Mesodermal cell (in vitro differentiated cells): ENCODE results near the gene LOXHD1.

Source experiments
- H3K27ac ChIP-seq: 2 replicates; pipeline ENCODE4 v1.7.0; 2013; ENCODE audit warnings: mild to moderate bottlenecking, low read depth, low read length, moderate library complexity; ENCODE audit not compliant: severe bottlenecking
- H3K36me3 ChIP-seq: 2 replicates; pipeline ENCODE4 v1.7.1; 2013; ENCODE audit warnings: mild to moderate bottlenecking, low read length, moderate library complexity; ENCODE audit not compliant: control insufficient read depth, insufficient read depth
- H3K4me1 ChIP-seq: one replicate; pipeline ENCODE4 v1.7.1; 2013; ENCODE audit warnings: mild to moderate bottlenecking, low read length; ENCODE audit not compliant: insufficient read depth, control insufficient read depth, poor library complexity, severe bottlenecking
- H3K4me3 ChIP-seq: 2 replicates; pipeline ENCODE4 v1.7.0; 2013; ENCODE audit warnings: low read length, control low read depth, mild to moderate bottlenecking; ENCODE audit not compliant: insufficient read depth, poor library complexity, severe bottlenecking; ENCODE audit errors: extremely low read depth
- H3K9me3 ChIP-seq: 2 replicates; pipeline ENCODE4 v1.7.1; 2013; ENCODE audit warnings: mild to moderate bottlenecking, low read length, moderate library complexity; ENCODE audit not compliant: control insufficient read depth
- WGBS, 2 experiments: methylation state at CpG; one replicate each; pipeline ENCODE4 v1.1.5; 2013; ENCODE audit warnings: missing lambda C conversion rate in 2 of 2; ENCODE audit not compliant: insufficient coverage in 2 of 2; 5-methylcytosine and 5-hydroxymethylcytosine counted together

LOXHD1 gene

GRCh38 chr18:46509530-46509929, 147.5 kb downstream of the LOXHD1 start:
- no peaks in the 10 kb centered on the region for H3K36me3 ChIP-seq
- H3K4me1 ChIP-seq: no peaks in the 10 kb centered on the region
- no peak overlapping the region for H3K4me3 ChIP-seq
- H3K27ac ChIP-seq: no peak overlapping the region
- no peaks in the 10 kb centered on the region for H3K9me3 ChIP-seq
- WGBS, 2 experiments: 83 to 94% methylated on average over 2 to 6 of the region's 6 CpGs

DNA sequence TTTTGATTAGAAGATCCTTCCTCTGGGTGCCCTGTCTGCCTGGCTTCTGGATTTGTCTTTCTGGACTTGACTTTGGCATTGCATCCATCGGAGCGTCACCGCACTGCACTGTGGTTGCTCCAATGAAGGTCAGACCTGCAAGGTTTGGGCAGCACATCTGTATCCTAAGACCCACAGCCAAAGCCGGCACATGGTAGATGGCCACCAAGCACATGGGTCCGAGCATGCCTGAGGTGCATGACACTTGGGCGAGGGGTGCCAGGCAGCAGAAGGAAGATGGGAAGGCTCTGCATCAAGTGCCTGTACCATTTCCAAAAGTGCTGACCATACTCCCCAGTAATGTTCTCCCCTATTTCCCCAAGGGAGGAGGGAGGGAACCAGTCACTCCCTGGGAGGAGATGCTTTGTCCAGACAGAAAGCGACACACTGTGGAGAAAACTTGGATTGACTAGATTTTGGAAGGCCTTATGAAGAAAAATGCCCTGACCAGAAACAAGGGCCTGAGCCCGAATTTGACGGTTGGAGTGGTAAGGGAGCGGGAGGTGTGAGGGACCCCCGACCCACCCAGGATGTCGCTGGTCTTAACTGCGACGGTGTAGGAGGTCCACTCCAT, 149.9 kb downstream of the LOXHD1 start:
- WGBS, 2 experiments: 91 to 92% methylated on average over 11 to 12 of the region's 14 CpGs
- Histone ChIP-seq H3K4me3 (no peak overlapping the region), H3K4me1 (no peaks in the 10 kb centered on the region), H3K9me3 (no peaks in the 10 kb centered on the region), H3K36me3 (no peaks in the 10 kb centered on the region), H3K27ac (no peak overlapping the region)

GRCh38 chr18:46502444-46502843, 154.6 kb downstream of the LOXHD1 start:
- WGBS, 2 experiments: 0 to 25% methylated on average over 1 to 2 of the region's 2 CpGs

GRCh38 chr18:46497129-46497528, 159.9 kb downstream of the LOXHD1 start:
- WGBS, 2 experiments: 0 to 5% methylated on average over 3 to 4 of the region's 4 CpGs

More at GRCh38 chr18:46502444-46502843, 154.6 kb downstream of the LOXHD1 start:
- no peaks in the 10 kb centered on the region for H3K36me3 ChIP-seq
- H3K4me3 ChIP-seq: no peak overlapping the region
- H3K4me1 ChIP-seq: no peaks in the 10 kb centered on the region
- no peak overlapping the region for H3K27ac ChIP-seq
- no peaks in the 10 kb centered on the region for H3K9me3 ChIP-seq

GRCh38 chr18:46488471-46489213, 168.4 kb downstream of the LOXHD1 start:
- Histone ChIP-seq H3K9me3 (no peaks in the 10 kb centered on the region), H3K4me1 (peaks cover 3% of the 10 kb centered on the region), H3K36me3 (no peaks in the 10 kb centered on the region), H3K27ac (no peak overlapping the region), H3K4me3 (no peak overlapping the region)
- WGBS, 2 experiments: 95 to 97% methylated on average over 6 to 8 of the region's 11 CpGs

More at GRCh38 chr18:46497129-46497528, 159.9 kb downstream of the LOXHD1 start:
- H3K36me3 ChIP-seq: no peaks in the 10 kb centered on the region
- H3K27ac ChIP-seq: no peak overlapping the region
- no peak overlapping the region for H3K4me3 ChIP-seq
- no peaks in the 10 kb centered on the region for H3K4me1 ChIP-seq
- H3K9me3 ChIP-seq: no peaks in the 10 kb centered on the region

GRCh38 chr18:46485675-46486194, 171.3 kb downstream of the LOXHD1 start:
- WGBS, 2 experiments: 55 to 83% methylated on average over 1 to 2 of the region's 2 CpGs
- H3K4me3 ChIP-seq: no peak overlapping the region
- no peaks in the 10 kb centered on the region for H3K36me3 ChIP-seq
- H3K27ac ChIP-seq: no peak overlapping the region
- H3K9me3 ChIP-seq: peaks cover 6% of the 10 kb centered on the region
- H3K4me1 ChIP-seq: peaks cover 8% of the 10 kb centered on the region

DNA sequence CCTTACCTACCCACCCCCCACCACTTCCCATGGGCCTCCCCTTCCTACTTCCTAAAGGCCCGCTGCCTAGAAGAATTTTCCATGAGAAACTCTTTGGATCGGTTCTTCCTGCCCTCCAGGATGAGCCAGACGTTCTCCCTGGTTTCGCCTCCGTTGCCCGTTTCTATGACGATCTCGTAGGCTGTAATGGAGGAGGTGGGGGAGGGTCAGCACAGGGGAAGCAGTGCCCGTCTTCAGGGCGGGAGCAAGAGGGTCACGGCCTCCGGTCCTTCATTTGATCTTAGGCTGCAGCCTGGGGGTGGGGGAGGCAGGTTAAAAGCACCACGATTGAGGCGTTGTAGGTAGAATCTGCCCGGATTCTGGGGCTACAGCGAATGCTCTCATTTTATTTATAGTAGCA, 172.0 kb downstream of the LOXHD1 start:
- H3K27ac ChIP-seq: no peak overlapping the region
- H3K36me3 ChIP-seq: no peaks in the 10 kb centered on the region
- WGBS, 2 experiments: 39 to 55% methylated on average over 8 to 12 of the region's 16 CpGs

GRCh38 chr18:46482831-46483230, 174.2 kb downstream of the LOXHD1 start:
- no peaks in the 10 kb centered on the region for H3K36me3 ChIP-seq
- peaks cover 6% of the 10 kb centered on the region for H3K9me3 ChIP-seq
- no peak overlapping the region for H3K27ac ChIP-seq
- peaks cover 8% of the 10 kb centered on the region for H3K4me1 ChIP-seq
- H3K4me3 ChIP-seq: no peak overlapping the region
- WGBS, 2 experiments: 100% methylated on average over 1 of the region's 1 CpG; no CpG with 5 or more reads in 1 of the 2 experiments

More for the DNA sequence above, 172.0 kb downstream of the LOXHD1 start:
- peaks cover 6% of the 10 kb centered on the region for H3K9me3 ChIP-seq
- H3K4me1 ChIP-seq: peaks cover 8% of the 10 kb centered on the region
- H3K4me3 ChIP-seq: no peak overlapping the region

GRCh38 chr18:46481847-46482245, 175.2 kb downstream of the LOXHD1 start:
- WGBS, 2 experiments: 33 to 88% methylated on average over 1 of the region's 1 CpG
- Histone ChIP-seq H3K27ac (no peak overlapping the region), H3K9me3 (peaks cover 6% of the 10 kb centered on the region), H3K4me3 (no peak overlapping the region), H3K36me3 (no peaks in the 10 kb centered on the region), H3K4me1 (peaks cover 8% of the 10 kb centered on the region)

DNA sequence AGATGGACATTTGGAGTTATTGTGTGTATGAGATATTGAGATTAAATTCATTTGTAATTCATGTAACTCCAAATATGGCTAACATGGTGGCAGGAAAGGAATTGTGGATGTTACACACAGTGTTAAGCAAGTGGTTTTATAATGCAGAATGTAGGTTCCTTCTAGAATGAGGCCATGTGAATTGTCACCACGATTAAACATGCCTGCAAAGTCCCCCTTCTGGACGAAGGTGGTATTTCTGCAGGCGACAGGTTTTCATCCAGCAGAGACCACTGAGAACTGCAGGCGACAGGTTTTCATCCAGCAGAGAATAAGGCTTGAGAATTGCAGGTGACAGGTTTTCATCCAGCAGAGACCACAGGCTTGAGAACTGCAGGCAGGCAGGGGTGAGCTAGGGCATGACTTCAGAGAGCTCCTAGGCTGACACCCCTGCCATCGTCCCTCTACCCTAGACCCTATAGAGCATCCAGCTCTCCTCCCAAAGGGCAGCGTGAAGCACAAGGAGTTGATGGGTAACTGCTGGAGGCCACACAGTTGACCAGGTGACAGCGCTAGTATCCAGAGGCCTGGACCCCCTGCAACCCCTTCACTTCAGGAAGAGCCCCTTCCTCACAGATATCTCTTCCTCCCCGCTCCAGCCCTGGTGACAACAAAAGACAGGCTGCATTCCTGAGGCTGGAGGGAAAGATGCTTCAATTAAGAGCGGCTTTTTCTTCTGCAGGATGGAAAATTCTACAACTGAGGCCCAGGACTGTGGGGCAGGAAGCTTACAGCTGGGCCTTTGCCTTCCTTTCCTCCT, 175.8 kb downstream of the LOXHD1 start:
- H3K4me3 ChIP-seq: no peak overlapping the region
- H3K4me1 ChIP-seq: peaks cover 8% of the 10 kb centered on the region
- 23 to 41% methylated on average over 6 to 7 of the region's 9 CpGs for WGBS, 2 experiments
- H3K36me3 ChIP-seq: no peaks in the 10 kb centered on the region
- H3K9me3 ChIP-seq: peaks cover 6% of the 10 kb centered on the region
- H3K27ac ChIP-seq: no peak overlapping the region
